Adrenal gland (tissue), 5 donors: ENCODE measurements around the gene STYXL2.

Source experiments
- CTCF ChIP-seq, 6 experiments: fragments of 450-650 bp in 4 of 6; fragments of 200-600 bp in 2 of 6; sonication (generic) in 1 of 6; IDR thresholded peaks; 1 replicate in 5 of 6; 2 replicates in 1 of 6; pipeline versions ENCODE4 v1.5.1 to v1.8.0; 2016 to 2021; ENCODE audit warnings: antibody characterized with exemption in 6 of 6, mild to moderate bottlenecking in 2 of 6, moderate library complexity in 1 of 6
- POLR2A ChIP-seq, 2 donors: fragments of 450-650 bp; IDR thresholded peaks; one replicate each; pipeline ENCODE4 v1.6.1; 2017; ENCODE audit warnings: antibody characterized with exemption in 2 of 2, mild to moderate bottlenecking in 2 of 2, moderate library complexity in 1 of 2
- donor health status: DM: no; HTN: no; CAD: no.

- TF ChIP-seq CTCF (IDR thresholded peaks at IDR 0.05) (no peak), POLR2A (IDR thresholded peaks at IDR 0.05) (no peak)
These were observed 1.2 kb upstream of the STYXL2 start for GRCh38 chr1:167092653-167093052.
